ENCODE data around the gene PHRF1.
A peak's percentile ranks its signal among the peaks of the same experiment; 100 is the strongest.

PHRF1 gene

GRCh38 chr11:616320-617198, 40.3 kb downstream of the PHRF1 start:
- DNase-seq: no peak

GRCh38 chr11:617199-617911, 41.1 kb downstream of the PHRF1 start:
- no peak for DNase-seq

DNA sequence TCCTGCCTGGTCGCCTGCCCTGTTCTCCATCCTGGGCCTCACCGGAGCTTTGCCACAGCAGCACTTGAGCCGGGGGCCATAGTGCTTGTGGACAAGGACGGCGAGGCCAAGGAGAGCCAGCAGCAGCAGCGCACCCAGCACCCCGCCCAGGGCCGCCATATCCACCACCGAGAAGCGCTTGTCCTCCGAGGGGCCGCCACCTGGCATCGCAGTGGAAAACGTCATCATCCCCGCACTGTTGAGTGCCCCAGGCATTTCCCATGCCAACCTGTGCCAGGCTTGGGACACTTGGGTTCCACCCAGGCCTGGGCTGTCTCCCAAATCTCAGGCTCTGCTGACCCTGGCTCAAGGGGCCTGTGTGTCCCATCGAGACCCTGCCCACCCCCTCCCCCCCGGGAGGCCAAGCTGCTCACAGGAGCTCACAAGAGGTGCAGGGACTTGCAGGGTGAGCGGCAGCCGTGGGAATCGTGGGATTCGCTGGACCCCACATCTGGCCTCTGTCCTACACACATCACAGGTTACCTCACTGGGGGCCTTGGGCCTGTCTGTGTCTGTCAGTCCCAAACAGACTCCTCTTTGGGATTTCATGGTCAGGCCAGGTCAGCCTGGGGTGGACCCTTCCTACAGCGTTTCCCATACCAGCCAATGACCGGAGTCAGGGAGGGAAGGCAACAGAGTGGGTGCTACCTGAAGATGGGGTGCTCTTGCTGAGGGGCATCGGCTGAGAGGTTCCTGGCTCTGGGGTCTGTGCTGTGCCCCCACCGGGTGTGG, 41.8 kb downstream of the PHRF1 start:
- no peak for DNase-seq

GRCh38 chr11:618856-619627, 42.8 kb downstream of the PHRF1 start:
- DNase-seq: no peak

- no peak for DNase-seq
These were observed 43.4 kb downstream of the PHRF1 start for GRCh38 chr11:619628-620050.

DNA sequence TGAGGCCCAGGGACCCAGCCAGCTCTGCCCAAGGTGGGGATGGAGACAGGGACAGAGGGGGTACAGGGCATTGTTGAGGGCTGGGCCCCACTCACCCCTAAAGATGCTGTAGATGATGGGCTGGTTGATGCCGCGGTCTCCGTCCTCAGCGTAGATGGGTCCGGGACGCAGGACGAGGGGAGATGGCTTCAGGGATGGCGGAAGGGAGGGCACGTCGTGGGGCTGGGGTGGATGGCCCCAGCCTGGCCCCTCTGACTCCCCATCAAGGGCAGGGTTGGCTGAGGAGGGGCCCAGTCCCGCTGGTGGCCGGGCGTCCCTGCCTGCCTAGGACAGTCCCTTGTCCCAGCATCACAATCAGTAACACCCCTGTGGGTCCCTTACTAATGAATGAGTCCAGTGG, 43.9 kb downstream of the PHRF1 start:
- no peak for DNase-seq

- DNase-seq: no peak
These were observed 44.9 kb downstream of the PHRF1 start for GRCh38 chr11:620935-621814.

DNA sequence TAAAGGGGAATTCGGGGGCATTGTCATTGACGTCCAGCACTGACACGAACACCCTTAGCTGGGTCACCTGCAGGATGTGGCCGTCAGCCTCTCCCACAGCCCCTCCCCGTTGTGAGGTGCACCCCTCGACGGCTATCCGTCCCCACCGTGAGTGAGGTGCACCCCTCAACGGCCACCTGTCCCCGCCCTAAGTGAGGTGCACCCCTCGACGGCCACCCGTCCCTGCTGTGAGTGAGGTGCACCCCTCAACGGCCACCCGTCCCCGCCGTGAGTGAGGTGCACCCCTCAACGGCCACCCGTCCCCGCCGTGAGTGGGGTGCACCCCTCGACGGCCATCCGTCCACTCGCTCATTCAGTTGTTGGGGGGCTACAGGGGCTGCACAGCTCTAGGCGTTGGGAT, 45.6 kb downstream of the PHRF1 start:
- DNase-seq: no peak

DNA sequence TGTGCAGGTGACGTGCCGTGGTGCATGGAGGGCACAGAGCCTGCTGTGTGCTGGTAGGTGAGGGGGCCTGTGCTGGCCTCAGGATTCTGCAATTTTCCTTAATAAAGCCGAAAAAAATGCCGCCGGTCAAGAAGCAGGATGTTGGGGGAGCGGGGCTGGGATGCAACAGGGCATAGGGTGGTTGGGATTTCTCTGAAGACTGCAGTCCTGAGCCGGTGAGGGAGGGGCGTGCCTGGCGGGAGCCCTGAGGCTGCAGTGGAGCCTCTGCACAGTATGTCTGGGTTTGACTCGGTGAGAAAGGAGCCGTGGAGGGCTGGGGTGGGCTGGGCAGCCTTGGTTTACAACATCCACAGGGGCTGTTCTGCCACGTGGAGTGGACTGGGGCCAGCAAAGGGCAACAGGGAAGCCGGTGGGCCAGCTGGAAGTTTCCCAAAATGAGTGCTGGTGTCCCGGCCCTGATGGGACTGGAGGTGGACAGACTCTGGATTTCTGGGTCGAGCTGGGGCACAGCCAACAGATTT, 47.1 kb downstream of the PHRF1 start:
- DNase-seq: no peak

DNA sequence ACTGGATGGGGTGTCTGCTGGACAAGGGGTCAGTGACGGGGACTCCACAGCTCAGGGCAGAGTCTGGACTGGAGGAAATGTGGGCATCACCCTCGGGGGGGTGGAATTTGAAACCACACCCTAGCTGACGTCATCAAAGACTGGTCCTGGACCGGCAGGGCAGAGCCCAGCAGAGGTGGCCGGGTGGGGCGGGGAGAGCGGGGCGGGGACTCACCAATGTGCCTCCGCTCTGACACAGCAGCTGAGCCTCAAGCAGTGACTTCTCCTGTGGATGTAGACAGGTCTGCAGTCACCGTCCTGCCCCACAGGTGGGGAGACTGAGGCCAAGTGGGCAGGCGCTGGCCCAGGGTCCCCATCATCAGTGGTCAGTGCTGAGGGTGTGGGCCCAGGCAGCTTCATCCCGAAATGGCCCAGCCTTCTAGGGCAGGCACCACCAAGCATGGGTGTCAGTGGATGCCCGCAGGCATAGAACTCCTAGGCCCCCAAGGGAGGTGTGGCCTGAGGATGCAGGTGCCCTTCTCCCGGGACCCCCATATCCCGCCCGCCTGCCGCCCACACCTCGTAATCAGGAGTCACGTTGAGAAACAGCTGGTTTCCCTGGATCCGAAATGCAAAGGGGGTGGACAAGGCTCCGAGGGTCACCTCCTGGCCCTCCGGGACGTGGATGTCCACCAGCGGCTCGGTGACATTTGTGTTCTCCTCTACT, 47.9 kb downstream of the PHRF1 start:
- no peak for DNase-seq

DNA sequence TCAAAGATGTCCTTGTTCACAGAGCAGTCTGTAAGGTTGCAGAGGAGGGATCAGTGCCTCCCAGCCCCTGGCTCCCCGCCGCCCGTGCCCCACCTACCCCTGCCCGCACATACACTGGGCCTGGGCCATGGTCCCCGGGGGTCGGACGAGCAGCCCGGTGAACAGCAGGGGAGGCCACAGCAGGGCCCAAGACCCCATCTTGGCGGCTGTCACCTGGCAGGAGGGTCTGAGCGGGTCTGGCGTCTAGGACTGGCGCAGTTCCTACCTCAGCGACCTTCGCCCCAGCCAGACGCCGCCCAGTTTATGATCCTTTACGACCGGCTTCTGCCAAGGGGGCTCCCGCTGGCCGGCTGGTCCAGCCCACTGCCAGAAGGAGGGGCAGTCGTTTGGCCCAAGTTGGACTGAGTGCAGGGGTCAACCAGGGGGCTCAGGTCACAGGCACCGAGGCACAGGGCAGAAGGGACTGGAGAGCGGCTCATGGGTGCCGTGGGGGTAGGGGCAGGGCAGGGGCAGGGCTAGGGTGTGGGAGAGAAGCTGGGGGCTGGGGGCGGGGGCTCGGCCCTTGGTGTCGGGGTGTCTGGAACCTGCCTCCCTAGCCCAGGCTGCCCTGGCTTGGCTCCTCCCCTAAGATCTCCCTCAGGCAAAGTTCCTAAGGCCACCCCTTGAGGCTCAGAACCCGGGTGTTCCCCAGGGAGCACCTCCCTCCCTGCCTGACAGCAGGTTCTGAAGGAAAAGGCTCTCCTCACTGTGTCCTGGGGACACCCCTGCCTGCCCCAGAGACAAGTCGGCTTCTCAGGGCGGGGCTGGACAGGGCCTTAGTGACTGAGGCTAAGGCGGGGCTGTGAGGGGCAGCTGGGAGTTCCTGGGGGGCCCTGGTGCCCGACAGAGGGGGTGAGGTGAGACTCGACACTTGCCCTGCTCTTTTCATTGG, 48.7 kb downstream of the PHRF1 start, which contains the start of gene CDHR5:
CDHR5 (minus strand) TSS at position 251 of the 931 bp plus-strand sequence; CDS start at position 198, 53 bp downstream.
- DNase-seq: no peak

GRCh38 chr11:625636-626268, 49.5 kb downstream of the PHRF1 start:
- no peak for DNase-seq

- DNase-seq: no peak
These were observed 50.4 kb downstream of the PHRF1 start, which contains the start of gene SCT for GRCh38 chr11:626475-627307. SCT (minus strand) TSS chr11:627181; CDS start chr11:627143, 38 bp downstream.

DNA sequence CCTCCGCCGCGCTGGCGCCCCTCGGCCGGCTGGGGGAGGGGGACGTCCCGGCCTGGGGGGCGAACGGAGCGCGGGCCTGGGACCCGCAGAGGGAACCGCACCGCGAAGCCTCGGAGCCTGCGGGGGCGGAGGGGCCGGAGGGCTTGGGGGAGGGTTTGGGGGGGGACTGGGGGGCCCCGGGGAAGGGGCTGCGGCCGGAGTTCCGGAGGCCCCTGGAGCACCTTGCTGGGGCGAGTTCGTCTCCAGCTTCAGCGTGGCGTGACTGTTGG, 51.0 kb downstream of the PHRF1 start:
- DNase-seq: no peak

DNA sequence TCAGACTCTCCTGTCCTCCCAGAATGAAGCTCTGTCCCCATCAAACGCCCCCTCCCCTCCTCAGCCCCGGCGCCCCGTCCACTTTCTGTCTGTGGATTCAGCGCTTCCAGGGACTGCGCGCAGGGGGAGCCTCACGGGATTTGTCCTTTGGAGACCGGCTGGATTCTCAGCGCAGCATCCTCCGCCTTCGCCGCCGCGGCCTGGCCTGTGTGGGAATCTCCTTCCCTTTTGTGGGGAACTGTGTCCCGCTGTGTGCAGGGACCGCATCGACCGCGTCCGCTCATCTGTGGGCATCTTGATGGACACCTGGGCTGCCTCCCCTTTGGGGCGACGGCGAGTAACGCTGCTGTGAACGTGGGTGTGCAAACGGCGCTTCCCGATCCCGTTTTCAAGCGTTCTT, 51.8 kb downstream of the PHRF1 start:
- DNase-seq: no peak

GRCh38 chr11:629237-629583, 52.9 kb downstream of the PHRF1 start:
- peak; percentile 22 for DNase-seq

DNA sequence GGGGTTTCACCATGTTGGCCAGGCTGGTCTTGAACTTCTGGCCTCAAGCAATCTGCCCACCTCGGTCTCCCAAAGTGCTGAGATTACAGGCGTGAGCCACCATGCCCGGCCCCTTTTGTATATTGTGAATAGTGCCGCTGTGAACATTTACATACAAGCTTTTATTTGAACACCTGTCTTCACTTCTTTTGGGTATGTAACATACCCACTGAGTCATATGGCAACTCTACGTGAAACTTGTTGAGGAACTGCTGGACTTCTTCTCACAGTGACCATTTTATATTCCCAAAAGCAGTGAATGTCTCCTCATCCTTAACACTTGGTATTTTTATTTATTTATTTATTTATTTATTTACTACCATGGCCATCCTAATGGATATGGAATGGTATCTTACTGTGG, 54.6 kb downstream of the PHRF1 start:
- DNase-seq: no peak

- DNase-seq: no peak
These were observed 59.8 kb downstream of the PHRF1 start for GRCh38 chr11:635945-636510.

Data from CD4-positive, alpha-beta T cell treated with Interleukin-4 for 4 hours (primary cell).